GM12872 (cell line): ENCODE results near the gene P3H1.
A peak's percentile ranks its signal among the peaks of the same experiment; 100 is the strongest.

Experiments used
- TF ChIP-seq, protein P1 (sequence below): IDR thresholded peaks from 3 replicates; pipeline ENCODE4 v1.5.1; 2011; ENCODE audit warnings: low read depth, mild to moderate bottlenecking, low read length, moderate library complexity; ENCODE audit not compliant: insufficient read depth

Gene P3H1

DNA sequence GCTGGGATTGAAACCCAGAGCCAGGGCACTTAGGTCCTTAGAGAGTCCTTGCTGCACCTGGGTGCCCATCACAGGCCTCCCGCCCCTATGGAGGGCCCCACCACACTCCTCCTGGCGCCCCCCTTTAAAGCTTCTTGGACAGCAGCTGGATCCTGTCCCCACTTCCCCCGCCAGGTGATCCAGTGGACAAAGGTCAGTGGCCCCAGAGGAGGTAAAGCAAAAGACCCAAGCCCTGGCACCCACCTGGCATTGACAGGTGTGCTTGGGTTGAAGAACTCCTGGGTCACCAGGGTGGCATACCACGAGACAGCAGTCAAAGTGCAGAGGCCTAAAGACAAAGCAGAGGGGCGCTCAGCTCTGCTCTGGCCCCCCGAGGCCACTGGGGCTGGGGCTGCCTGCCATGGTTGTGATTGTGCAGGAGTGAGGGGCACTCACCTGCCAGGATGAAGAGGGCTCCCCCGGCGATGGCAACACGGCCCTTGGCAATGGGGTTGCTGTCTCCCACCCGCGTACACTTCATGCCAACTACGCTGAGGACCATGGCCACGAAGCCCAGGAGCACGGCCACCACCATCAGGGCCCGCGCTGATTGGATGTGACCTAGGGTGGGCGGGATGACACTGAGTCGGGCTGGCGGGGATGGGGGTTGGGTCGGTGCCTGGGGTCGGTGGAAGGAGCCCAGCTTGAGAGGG lies 28.7 kb downstream of the P3H1 start:
- TF ChIP-seq, protein P1, sequence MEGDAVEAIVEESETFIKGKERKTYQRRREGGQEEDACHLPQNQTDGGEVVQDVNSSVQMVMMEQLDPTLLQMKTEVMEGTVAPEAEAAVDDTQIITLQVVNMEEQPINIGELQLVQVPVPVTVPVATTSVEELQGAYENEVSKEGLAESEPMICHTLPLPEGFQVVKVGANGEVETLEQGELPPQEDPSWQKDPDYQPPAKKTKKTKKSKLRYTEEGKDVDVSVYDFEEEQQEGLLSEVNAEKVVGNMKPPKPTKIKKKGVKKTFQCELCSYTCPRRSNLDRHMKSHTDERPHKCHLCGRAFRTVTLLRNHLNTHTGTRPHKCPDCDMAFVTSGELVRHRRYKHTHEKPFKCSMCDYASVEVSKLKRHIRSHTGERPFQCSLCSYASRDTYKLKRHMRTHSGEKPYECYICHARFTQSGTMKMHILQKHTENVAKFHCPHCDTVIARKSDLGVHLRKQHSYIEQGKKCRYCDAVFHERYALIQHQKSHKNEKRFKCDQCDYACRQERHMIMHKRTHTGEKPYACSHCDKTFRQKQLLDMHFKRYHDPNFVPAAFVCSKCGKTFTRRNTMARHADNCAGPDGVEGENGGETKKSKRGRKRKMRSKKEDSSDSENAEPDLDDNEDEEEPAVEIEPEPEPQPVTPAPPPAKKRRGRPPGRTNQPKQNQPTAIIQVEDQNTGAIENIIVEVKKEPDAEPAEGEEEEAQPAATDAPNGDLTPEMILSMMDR = no peak

DNA sequence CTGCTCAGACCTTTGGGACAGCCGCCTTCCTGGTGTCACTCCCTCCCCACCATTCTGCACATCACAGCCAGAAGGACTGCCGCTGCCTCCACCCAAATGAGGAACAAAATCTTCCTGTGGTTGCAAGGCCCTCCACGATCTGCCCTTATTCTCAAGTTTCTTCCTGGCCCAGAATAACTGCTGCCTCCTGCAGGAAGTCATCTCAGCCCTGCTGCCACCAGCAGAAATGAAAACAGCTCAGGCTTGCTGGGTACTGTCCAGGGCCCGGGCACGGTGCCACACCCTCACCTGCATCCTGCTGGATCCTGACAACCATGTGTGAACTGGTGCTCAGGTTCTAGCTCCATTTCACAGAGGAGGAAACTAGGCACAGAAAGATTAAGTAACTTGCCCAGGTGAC lies 29.6 kb downstream of the P3H1 start:
- TF ChIP-seq, protein P1 = no peak; the same call in 2 of the 3 replicates

DNA sequence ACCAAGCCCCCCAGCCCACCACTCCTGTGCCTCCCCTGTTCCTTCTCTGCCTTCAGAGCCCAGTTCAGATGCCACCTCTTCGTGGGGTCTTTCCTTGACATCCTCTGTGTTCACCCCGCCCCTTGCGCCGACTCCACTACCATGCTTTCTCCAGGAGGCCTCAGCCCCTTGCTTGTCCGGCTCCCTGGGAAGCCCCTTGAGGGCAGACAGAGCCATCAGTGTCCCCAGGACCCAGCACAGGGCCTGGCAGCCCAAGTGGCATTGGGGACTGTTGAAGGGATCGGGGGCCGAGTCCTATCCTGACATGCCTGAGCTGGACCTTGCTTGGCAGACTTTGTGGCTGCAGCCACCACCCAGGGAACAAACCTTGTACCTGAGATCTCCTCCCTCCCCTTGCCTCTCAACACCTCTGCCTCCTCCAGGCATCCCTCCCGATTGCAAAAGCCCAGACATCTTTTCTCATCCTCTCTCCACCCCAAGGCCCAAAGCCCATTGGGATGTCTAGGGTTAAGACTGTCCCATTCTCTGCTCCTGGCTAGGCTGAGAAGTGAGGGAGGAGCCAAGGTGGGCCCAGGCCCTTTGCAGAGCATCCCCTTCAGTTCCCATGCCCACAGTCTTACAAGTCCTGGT lies 30.1 kb downstream of the P3H1 start:
- TF ChIP-seq, protein P1 = no peak

DNA sequence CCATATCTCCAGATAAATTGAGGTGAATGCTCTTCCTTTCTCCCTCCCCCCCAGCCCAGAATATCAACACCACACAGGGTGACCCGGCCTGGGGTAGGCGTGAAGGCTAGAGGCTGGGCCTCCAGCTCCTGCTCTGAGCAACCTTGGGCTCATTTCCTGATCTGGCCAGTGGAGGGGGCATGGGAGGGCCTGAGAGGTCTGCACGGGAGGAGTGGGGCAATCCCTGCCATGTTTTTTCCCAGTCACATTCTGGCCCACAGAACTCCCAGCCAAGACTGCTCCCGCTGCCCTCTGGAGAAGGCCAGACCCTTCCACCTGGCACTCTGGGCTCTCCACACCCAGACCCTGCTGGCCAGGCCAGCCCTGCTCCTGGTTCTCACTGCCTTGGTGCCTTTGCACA lies 30.7 kb downstream of the P3H1 start:
- TF ChIP-seq, protein P1 = peak; percentile 38

DNA sequence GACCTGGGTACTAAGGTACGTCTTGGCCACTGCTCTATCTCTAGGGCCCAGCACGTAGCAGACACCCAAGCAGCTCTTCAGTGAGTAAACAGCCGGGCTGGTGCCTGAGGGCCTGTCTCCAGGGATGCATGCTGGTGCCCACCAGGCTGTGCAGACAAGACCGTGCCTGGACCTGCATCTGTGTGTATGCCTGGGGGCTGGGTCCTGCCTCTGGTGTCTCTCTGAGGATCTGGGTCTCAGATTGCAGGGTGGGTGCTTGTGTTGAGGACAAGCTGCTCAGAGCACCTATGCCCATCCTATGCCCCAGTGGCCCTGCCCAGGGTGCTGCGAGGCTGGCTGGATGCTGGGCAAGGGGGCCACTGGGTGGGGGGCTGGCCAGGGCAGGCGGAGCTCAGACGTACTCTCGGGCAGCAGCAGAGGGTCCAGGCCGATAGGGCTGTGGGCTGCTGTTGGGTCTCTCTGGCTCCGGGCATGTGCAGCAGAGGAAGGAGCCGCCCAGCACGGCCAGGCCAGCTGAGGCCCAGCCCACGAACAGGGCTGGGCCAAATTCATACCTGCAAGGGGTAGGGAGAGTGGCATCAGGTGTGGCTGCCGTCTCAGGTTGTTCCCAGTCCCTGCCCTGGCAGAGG lies 31.2 kb downstream of the P3H1 start:
- TF ChIP-seq, protein P1 = no peak

DNA sequence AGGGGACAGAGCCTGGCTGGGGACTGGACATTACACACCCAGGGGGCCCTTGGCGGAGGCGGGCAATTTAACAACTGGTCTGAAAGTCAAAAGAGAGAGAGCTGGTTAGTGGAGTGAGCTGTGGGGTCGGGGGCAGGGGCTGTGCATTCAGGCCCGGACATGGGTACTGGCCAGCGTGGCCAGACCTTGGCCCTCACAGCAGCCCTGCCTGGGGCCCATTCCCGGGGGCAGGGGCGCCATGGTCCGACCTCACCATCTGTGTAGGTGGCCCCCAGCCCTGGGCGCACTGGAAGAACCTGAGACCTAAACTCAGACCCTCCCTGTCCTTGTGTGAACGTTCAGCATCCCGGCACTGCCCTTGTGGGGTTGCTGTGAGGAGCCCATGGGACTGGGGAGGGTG lies 31.8 kb downstream of the P3H1 start:
- TF ChIP-seq, protein P1 = no peak

DNA sequence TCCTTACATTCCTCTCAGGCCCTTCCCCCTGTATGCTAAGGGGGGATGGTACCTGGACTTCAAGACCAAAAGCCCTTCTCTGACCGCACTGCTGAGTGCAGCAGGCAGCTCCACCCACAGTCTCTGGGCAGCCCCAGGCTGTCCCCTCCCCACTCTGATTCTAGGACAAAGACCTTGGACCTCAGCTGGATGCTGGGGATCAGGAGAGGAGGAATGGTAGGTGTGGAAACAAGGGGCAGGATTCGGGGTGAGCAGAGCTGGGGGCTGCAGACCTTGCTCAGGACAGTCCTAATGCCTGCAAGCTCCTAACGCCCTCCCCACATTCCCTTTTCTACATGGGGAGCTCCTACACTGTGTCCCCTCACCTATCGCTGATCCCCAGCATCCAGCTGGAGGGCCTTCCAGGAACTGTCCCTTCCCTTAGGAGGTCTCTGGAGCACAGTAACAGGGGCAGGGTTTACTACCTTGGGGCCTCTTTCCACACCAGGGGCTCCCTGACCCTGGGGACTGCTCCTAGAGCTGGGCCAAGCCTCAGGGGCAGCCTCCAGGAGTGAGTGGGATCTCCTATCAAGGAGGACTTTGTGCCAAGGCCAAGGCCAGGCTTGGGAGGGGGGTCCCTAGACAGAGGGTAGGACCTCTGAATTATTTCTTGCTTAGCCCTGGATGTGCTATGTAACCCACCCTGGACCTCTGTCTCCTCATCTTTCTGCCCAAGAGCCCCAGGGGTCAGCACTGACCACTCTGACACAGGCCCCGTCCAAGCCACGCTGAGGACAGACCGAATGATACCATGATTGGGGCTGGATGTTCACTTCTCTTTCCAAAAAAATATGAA lies 32.4 kb downstream of the P3H1 start:
- TF ChIP-seq, protein P1 = no peak
